ENCODE data around the gene ARHGEF25. TPM values are rescaled to one million over a fixed set of nuclear protein-coding genes. Genes with fewer than 3 reads are reported as not detected.
"Not testable (repeated sequence)": the region's sequence is repeated elsewhere in the genome, so short reads cannot be mapped to it uniquely, and the experiment has no call there.

ARHGEF25 gene
- total RNA-seq, 2 experiments from 2014 or later = 1.1 to 1.2 TPM

- H3K27me3 Mint-ChIP-seq = peaks cover 18% of the 10 kb centered on the region
- H3K27ac Mint-ChIP-seq = no peak overlapping the region
- ATAC-seq (no peak), DNase-seq (no peak)
- intact Hi-C loops (cut with micrococcal nuclease) = no loop called here
- TF ChIP-seq CTCF (IDR thresholded peaks at IDR 0.05) = no peak
- H3K4me3 Mint-ChIP-seq = no peak overlapping the region
- ChIA-PET CTCF (interaction anchor here (0.6 to 1.3 kb wide), 3 partner anchors 10 to 16 kb away, joined by 3 to 12 read pairs (median 5); no protein-coding TSS in a partner anchor), POLR2A (interaction anchor here (0.6 kb wide), 1 partner anchor 209 kb away, joined by 3 read pairs; the partner anchor contains the start of gene CTDSP2)
- no peaks in the 10 kb centered on the region for H3K9me3 Mint-ChIP-seq
- peaks cover 6% of the 10 kb centered on the region for H3K4me1 Mint-ChIP-seq (ENCODE audit: low read depth)
- H3K36me3 Mint-ChIP-seq (ENCODE audit: low read depth) = no peaks in the 10 kb centered on the region
Observed at GRCh38 chr12:57637364-57637763, 26.1 kb downstream of the ARHGEF25 start.

- ChIA-PET POLR2A (no interaction called here), CTCF (interaction anchor here (0.6 to 1.3 kb wide), 5 partner anchors 10 to 912 kb away, joined by 3 to 12 read pairs (median 5); no protein-coding TSS in a partner anchor)
- H3K27me3 Mint-ChIP-seq = peaks cover 17% of the 10 kb centered on the region
- H3K27ac Mint-ChIP-seq = no peak overlapping the region
- ATAC-seq = no peak
- no peaks in the 10 kb centered on the region for H3K36me3 Mint-ChIP-seq (ENCODE audit: low read depth)
- no peaks in the 10 kb centered on the region for H3K9me3 Mint-ChIP-seq
- intact Hi-C loops (cut with micrococcal nuclease) = no loop called here
- H3K4me3 Mint-ChIP-seq = no peak overlapping the region
- no peak for DNase-seq
- H3K4me1 Mint-ChIP-seq (ENCODE audit: low read depth) = peaks cover 5% of the 10 kb centered on the region
- no peak for TF ChIP-seq CTCF (IDR thresholded peaks at IDR 0.05)
Observed at GRCh38 chr12:57638096-57638495, 26.9 kb downstream of the ARHGEF25 start.

- no peak overlapping the region for H3K4me3 Mint-ChIP-seq
- ATAC-seq = no peak
- peaks cover 5% of the 10 kb centered on the region for H3K27me3 Mint-ChIP-seq
- no peaks in the 10 kb centered on the region for H3K4me1 Mint-ChIP-seq (ENCODE audit: low read depth)
- H3K27ac Mint-ChIP-seq = no peak overlapping the region
- TF ChIP-seq CTCF (IDR thresholded peaks at IDR 0.05) = no peak
- intact Hi-C loops (cut with micrococcal nuclease) = no loop called here
- peaks cover 2% of the 10 kb centered on the region for H3K9me3 Mint-ChIP-seq
- ChIA-PET POLR2A (interaction anchor here (0.8 kb wide), 1 partner anchor 13 kb away, joined by 3 read pairs; no protein-coding TSS in a partner anchor), CTCF (interaction anchor here (0.6 to 2.1 kb wide), 6 partner anchors 13 to 148 kb away, joined by 3 to 6 read pairs (median 4); partner anchors contain the start of genes ARHGEF25 and OS9)
- H3K36me3 Mint-ChIP-seq (ENCODE audit: low read depth) = peaks cover 1% of the 10 kb centered on the region
- no peak for DNase-seq
Observed at GRCh38 chr12:57640175-57641042, 29.2 kb downstream of the ARHGEF25 start.

- ATAC-seq = no peak
Observed at GRCh38 chr12:57641699-57642442, 30.6 kb downstream of the ARHGEF25 start.

GRCh38 chr12:57645990-57646658 lies 34.9 kb downstream of the ARHGEF25 start:
- CTCF ChIA-PET = interaction anchor here (0.7 to 2.8 kb wide), 3 partner anchors 19 to 71 kb away, joined by 3 to 9 read pairs (median 4); no protein-coding TSS in a partner anchor
- POLR2A ChIA-PET; DNase-seq; H3K36me3 Mint-ChIP-seq (ENCODE audit: low read depth); intact Hi-C loops (cut with micrococcal nuclease); H3K27me3 Mint-ChIP-seq; H3K4me1 Mint-ChIP-seq (ENCODE audit: low read depth); H3K4me3 Mint-ChIP-seq; ATAC-seq; H3K9me3 Mint-ChIP-seq; H3K27ac Mint-ChIP-seq: not testable (repeated sequence)

More at GRCh38 chr12:57641699-57642442, 30.6 kb downstream of the ARHGEF25 start:
- Mint-ChIP-seq H3K36me3 (ENCODE audit: low read depth) (peaks cover 1% of the 10 kb centered on the region), H3K4me1 (ENCODE audit: low read depth) (no peaks in the 10 kb centered on the region), H3K27me3 (peaks cover 3% of the 10 kb centered on the region), H3K9me3 (peaks cover 4% of the 10 kb centered on the region), H3K4me3 (no peak overlapping the region), H3K27ac (no peak overlapping the region)
- TF ChIP-seq CTCF (IDR thresholded peaks at IDR 0.05) = no peak
- intact Hi-C loops (cut with micrococcal nuclease) = no loop called here
- POLR2A ChIA-PET = no interaction called here
- no peak for DNase-seq
- CTCF ChIA-PET = interaction anchor here (0.8 to 2.2 kb wide), 9 partner anchors 9 to 59 kb away, joined by 4 to 6 read pairs (median 5); partner anchors contain the start of genes B4GALNT1 and OS9

- POLR2A ChIA-PET; ATAC-seq; H3K27me3 Mint-ChIP-seq; H3K27ac Mint-ChIP-seq; H3K36me3 Mint-ChIP-seq (ENCODE audit: low read depth); H3K4me3 Mint-ChIP-seq; intact Hi-C loops (cut with micrococcal nuclease); H3K4me1 Mint-ChIP-seq (ENCODE audit: low read depth); DNase-seq; H3K9me3 Mint-ChIP-seq: not testable (repeated sequence)
- CTCF ChIA-PET = interaction anchor here (0.7 to 1.1 kb wide), 2 partner anchors 26 to 71 kb away, joined by 3 to 4 read pairs; no protein-coding TSS in a partner anchor
Observed at GRCh38 chr12:57646659-57647049, 35.4 kb downstream of the ARHGEF25 start.

Data from activated CD8-positive, alpha-beta T cell treated with anti-CD3 and anti-CD28 coated beads for 36 hours (primary cell).